Small intestine (tissue), 7 donors: ENCODE measurements around the gene ECE2. TPM values are rescaled to one million over a fixed set of nuclear protein-coding genes. Genes with fewer than 3 reads are reported as not detected.

ENCODE experiments used
- DNase-seq, 2 donors: peaks; one replicate each; pipeline versions ENCODE4 v3.0.0 to v3.0.0-alpha.2; 2013
- FAIRE-seq: peaks from 2 replicates; lab custom pipeline; 2012; peaks lifted over from hg19 to GRCh38; lab: Jason Lieb, UNC
- H3K27ac ChIP-seq, 3 donors: one replicate each; pipeline ENCODE4 v1.5.1; 2013; ENCODE audit warnings: low read length in 2 of 3, mild to moderate bottlenecking in 2 of 3, control low read depth in 1 of 3, inconsistent platforms in 1 of 3, low read depth in 1 of 3, moderate library complexity in 1 of 3
- H3K27me3 ChIP-seq, 3 donors: one replicate each; pipeline ENCODE4 v1.6.1; 2013; ENCODE audit warnings: low read length in 3 of 3, inconsistent platforms in 1 of 3; ENCODE audit not compliant: control insufficient read depth in 3 of 3, insufficient read depth in 3 of 3
- H3K36me3 ChIP-seq, 3 donors: one replicate each; pipeline ENCODE4 v1.6.1; 2013; ENCODE audit warnings: low read length in 3 of 3, inconsistent platforms in 1 of 3, low read depth in 1 of 3, mild to moderate bottlenecking in 1 of 3, moderate library complexity in 1 of 3; ENCODE audit not compliant: control insufficient read depth in 3 of 3, insufficient read depth in 2 of 3
- H3K4me1 ChIP-seq, 3 donors: one replicate each; pipeline ENCODE4 v1.6.1; 2013; ENCODE audit warnings: low read length in 2 of 3, inconsistent platforms in 1 of 3, low read depth in 1 of 3, mild to moderate bottlenecking in 1 of 3, moderate library complexity in 1 of 3; ENCODE audit not compliant: control insufficient read depth in 3 of 3, insufficient read depth in 2 of 3
- H3K4me3 ChIP-seq, 3 donors: one replicate each; pipeline ENCODE4 v1.5.1; 2013; ENCODE audit warnings: low read length in 3 of 3, control low read depth in 1 of 3, inconsistent platforms in 1 of 3, low read depth in 1 of 3, mild to moderate bottlenecking in 1 of 3, moderate library complexity in 1 of 3
- H3K9me3 ChIP-seq, 2 donors: one replicate each; pipeline ENCODE4 v1.6.1; 2013; ENCODE audit warnings: low read depth in 1 of 2, low read length in 1 of 2; ENCODE audit not compliant: control insufficient read depth in 2 of 2, insufficient read depth in 1 of 2
- WGBS, 3 donors: extraction: QIAGEN DNeasy Blood & Tissue Kit; methylation state at CpG; one replicate each; pipeline ENCODE4 v1.1.7; 2013; 5-methylcytosine and 5-hydroxymethylcytosine counted together
- polyA plus RNA-seq, 4 donors: library from polyadenylated mRNA; stranded (reverse) in 3 of 4; unstranded in 1 of 4; fragments of 200-250 nt in 3 of 4; fragments of 120-200 nt in 1 of 4; gene quantifications; one replicate each; pipeline versions ENCODE4 v1.2.1 to v1.2.3, GENCODE V29; 2013
- donor health status: healthy with polysubstance abuse.
- donor health status: control.
- donor health status: control.
- donor health status: Bipolar disorder and iron deficiency.
- donor health status: healthy.

ECE2 gene
- polyA plus RNA-seq, 4 donors, result 0.04 to 2.1 TPM; not detected in 2

DNA sequence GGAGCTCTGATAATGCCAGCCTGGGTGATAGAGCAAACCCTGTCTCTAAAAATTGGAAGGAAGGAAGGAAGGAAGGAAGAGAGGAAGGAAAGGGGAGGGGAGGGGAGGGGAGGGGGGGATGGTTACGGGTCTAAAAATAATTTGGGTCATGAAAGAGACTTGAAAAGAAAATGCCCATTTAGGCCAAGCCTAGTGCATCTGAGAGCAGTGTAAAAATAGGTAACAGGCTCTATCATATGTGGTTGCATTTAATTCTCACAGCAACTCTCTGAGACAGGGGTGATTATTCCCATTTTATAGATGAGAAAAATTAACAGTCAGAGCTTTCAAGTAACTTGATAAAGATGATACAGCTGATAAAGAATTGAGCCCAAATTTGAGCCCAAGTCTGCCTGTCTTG lies 3.6 kb upstream of the ECE2 start:
- peaks cover 0 to 47% (median 6%) of the 10 kb centered on the region in 3 donors for H3K27me3 ChIP-seq
- no peak for FAIRE-seq
- no peak overlapping the region for H3K4me3 ChIP-seq
- WGBS, 3 donors, result 36 to 55% (median 41%) methylated on average over 1 of the region's 1 CpG
- H3K4me1 ChIP-seq, result no peaks in the 10 kb centered on the region
- H3K27ac ChIP-seq, result no peak overlapping the region
- peaks cover 0 to 6% of the 10 kb centered on the region in 2 donors for H3K9me3 ChIP-seq
- H3K36me3 ChIP-seq, result no peaks in the 10 kb centered on the region
- DNase-seq, result no peak

DNA sequence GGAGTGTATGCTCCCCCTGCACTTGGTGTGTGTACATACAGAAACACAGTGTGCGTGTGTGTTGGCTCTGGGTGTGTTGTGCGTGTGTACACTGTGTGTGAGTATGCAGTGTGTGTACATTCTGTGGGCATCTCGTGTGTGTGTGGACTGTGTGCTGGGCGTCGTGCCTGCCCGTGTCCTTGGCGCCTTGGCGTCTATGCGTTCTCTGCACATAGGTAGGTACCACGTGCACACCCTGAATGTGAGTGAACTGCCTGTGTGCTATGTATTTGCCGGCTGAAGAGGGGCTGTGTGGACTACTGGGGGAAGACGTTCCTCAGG lies 481 bp upstream of the ECE2 start:
- H3K9me3 ChIP-seq, result no peaks in the 10 kb centered on the region
- FAIRE-seq, result no peak
- H3K36me3 ChIP-seq, result no peaks in the 10 kb centered on the region
- WGBS, 3 donors, result 63 to 69% (median 68%) methylated on average over 12 of the region's 12 CpGs
- H3K27me3 ChIP-seq, result peaks cover 0 to 58% (median 6%) of the 10 kb centered on the region in 3 donors
- no peak overlapping the region for H3K4me3 ChIP-seq
- H3K27ac ChIP-seq, result no peak overlapping the region
- no peaks in the 10 kb centered on the region for H3K4me1 ChIP-seq
- no peak for DNase-seq

DNA sequence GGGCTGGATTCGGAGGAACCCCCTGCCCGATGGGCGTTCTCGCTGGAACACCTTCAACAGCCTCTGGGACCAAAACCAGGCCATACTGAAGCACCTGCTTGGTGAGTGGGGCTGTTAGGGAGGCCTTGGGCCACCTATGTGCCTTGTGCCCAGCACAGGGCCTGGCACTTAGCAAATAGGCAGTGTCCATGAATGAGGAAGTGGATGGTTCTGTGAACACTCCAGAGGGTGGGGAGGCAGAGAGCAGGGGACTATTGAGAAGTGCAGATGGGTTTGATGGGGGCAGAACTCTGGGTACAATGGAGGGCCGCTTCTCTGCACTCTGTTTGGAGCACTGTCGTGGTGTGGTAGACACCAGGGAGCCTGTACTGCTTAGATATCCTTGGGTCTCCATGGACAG lies 1.5 kb downstream of the ECE2 start:
- FAIRE-seq (no peak), DNase-seq (no peak)
- no peaks in the 10 kb centered on the region for H3K4me1 ChIP-seq
- no peaks in the 10 kb centered on the region for H3K9me3 ChIP-seq
- no peak overlapping the region for H3K27ac ChIP-seq
- H3K36me3 ChIP-seq, result no peaks in the 10 kb centered on the region
- H3K4me3 ChIP-seq, result no peak overlapping the region
- WGBS, 3 donors, result 86 to 93% (median 92%) methylated on average over 6 of the region's 6 CpGs
- peaks cover 0 to 56% (median 6%) of the 10 kb centered on the region in 3 donors for H3K27me3 ChIP-seq

DNA sequence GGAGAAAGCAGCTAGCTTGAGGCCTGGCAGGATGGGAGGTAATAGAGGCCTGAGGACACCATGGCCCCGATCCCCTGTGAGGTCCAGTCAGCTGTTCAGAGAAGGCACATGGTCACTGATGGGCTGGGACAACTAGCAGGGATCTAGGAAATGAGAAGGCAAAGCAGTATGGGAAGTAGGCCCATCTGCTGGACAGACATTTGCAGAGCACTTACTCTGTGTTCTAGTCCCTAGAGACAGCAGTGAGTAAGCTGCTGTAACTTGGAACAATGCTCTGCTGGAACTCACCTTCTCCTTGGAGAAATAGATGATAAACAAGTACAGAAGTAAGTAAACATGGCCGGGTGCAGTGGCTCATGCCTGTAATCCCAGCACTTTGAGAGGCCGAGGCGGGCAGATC lies 7.1 kb downstream of the ECE2 start:
- 82 to 87% (median 86%) methylated on average over 4 of the region's 4 CpGs for WGBS, 3 donors

GRCh38 chr3:184283681-184284080 lies 7.9 kb downstream of the ECE2 start:
- H3K27me3 ChIP-seq, result peaks cover 0 to 9% (median 0%) of the 10 kb centered on the region in 3 donors
- WGBS, 3 donors, result 82 to 92% (median 89%) methylated on average over 8 of the region's 8 CpGs
- H3K36me3 ChIP-seq, result no peaks in the 10 kb centered on the region
- H3K9me3 ChIP-seq, result no peaks in the 10 kb centered on the region
- H3K4me3 ChIP-seq, result no peak overlapping the region
- DNase-seq (no peak), FAIRE-seq (no peak)
- no peaks in the 10 kb centered on the region for H3K4me1 ChIP-seq
- no peak overlapping the region for H3K27ac ChIP-seq

More for the DNA sequence above, 7.1 kb downstream of the ECE2 start:
- Histone ChIP-seq H3K27ac (no peak overlapping the region), H3K27me3 (peaks cover 0 to 14% (median 0%) of the 10 kb centered on the region in 3 donors), H3K4me1 (no peaks in the 10 kb centered on the region), H3K9me3 (no peaks in the 10 kb centered on the region), H3K4me3 (no peak overlapping the region), H3K36me3 (no peaks in the 10 kb centered on the region)
- DNase-seq (no peak), FAIRE-seq (no peak)

DNA sequence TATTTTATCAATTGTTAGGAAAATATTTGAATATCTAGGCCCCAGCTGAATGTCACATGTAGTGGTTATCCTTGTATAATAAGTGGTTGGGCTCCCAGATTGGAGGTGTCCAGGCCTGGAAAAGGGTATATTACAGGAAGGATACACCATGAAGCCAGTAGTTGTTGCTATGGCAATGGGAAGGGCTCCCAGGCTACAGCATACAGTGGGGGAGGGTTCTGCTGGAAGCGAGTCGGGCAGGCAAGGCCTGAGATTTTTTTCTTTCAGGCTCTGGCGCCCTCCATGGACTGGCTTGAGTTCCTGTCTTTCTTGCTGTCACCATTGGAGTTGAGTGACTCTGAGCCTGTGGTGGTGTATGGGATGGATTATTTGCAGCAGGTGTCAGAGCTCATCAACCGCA lies 8.9 kb downstream of the ECE2 start:
- H3K4me3 ChIP-seq, result no peak overlapping the region
- H3K4me1 ChIP-seq, result no peaks in the 10 kb centered on the region
- peaks cover 0 to 11% (median 0%) of the 10 kb centered on the region in 3 donors for H3K27me3 ChIP-seq
- WGBS, 3 donors, result 16 to 19% (median 17%) methylated on average over 4 of the region's 4 CpGs
- no peaks in the 10 kb centered on the region for H3K36me3 ChIP-seq
- FAIRE-seq (no peak), DNase-seq (peak; percentile 31 to 50)
- no peaks in the 10 kb centered on the region for H3K9me3 ChIP-seq
- no peak overlapping the region for H3K27ac ChIP-seq

- DNase-seq (peak; percentile 47 to 48), FAIRE-seq (no peak)
- no peak overlapping the region for H3K4me3 ChIP-seq
- no peaks in the 10 kb centered on the region for H3K4me1 ChIP-seq
- peaks cover 0 to 5% (median 0%) of the 10 kb centered on the region in 3 donors for H3K27me3 ChIP-seq
- no peaks in the 10 kb centered on the region for H3K9me3 ChIP-seq
- H3K36me3 ChIP-seq, result no peaks in the 10 kb centered on the region
- 5 to 9% (median 8%) methylated on average over 10 of the region's 10 CpGs for WGBS, 3 donors
- no peak overlapping the region for H3K27ac ChIP-seq
These were observed 13.7 kb downstream of the ECE2 start for GRCh38 chr3:184289426-184289938.

GRCh38 chr3:184290331-184290730 lies 14.5 kb downstream of the ECE2 start:
- H3K9me3 ChIP-seq, result no peaks in the 10 kb centered on the region
- peaks cover 0 to 8% (median 0%) of the 10 kb centered on the region in 3 donors for H3K27me3 ChIP-seq
- H3K4me3 ChIP-seq, result no peak overlapping the region
- FAIRE-seq (no peak), DNase-seq (no peak)
- 85 to 96% (median 95%) methylated on average over 9 to 10 of the region's 10 CpGs for WGBS, 3 donors
- H3K36me3 ChIP-seq, result no peaks in the 10 kb centered on the region
- no peak overlapping the region for H3K27ac ChIP-seq
- H3K4me1 ChIP-seq, result no peaks in the 10 kb centered on the region
